Activated naive CD8-positive, alpha-beta T cell (primary cell): ENCODE results near the gene DCUN1D3.
"Not testable (repeated sequence)": the region's sequence is repeated elsewhere in the genome, so short reads cannot be mapped to it uniquely, and the experiment has no call there.

Experiments used
- H3K27ac Mint-ChIP-seq: one replicate; pipeline ENCODE4 v1.8.0; 2021; ENCODE audit warnings: mixed read lengths
- H3K27me3 Mint-ChIP-seq: one replicate; pipeline ENCODE4 v1.8.0; 2021; ENCODE audit warnings: mixed read lengths
- H3K36me3 Mint-ChIP-seq: one replicate; pipeline ENCODE4 v1.8.0; 2021; ENCODE audit warnings: mixed read lengths
- H3K4me1 Mint-ChIP-seq: one replicate; pipeline ENCODE4 v1.8.0; 2021; ENCODE audit warnings: low read depth, mixed read lengths
- H3K4me3 Mint-ChIP-seq: one replicate; pipeline ENCODE4 v1.8.0; 2021; ENCODE audit warnings: mild to moderate bottlenecking, mixed read lengths
- H3K9me3 Mint-ChIP-seq: one replicate; pipeline ENCODE4 v1.8.0; 2021; ENCODE audit warnings: low read depth, mixed read lengths

Gene DCUN1D3

DNA sequence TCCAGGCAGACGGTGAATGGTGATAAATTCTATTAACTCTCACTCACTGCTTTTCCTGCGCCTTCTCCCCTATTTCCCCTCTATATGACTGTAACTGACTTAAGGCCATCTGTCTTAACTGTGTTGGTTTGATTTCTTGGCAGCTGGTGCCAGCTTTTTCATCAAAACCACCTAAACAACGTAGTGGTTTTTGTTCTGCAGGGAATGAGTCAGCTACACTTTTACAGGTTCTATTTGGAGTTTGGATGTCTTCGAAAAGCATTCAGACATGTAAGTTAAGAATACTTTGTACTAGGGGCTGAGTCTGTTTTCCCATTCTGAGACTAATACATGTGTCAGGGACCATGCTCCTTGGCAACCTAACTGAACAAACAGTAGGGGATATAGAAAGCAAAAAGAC is 85.4 kb downstream of the DCUN1D3 start:
- no peaks in the 10 kb centered on the region for H3K36me3 Mint-ChIP-seq
- H3K4me1 Mint-ChIP-seq = no peaks in the 10 kb centered on the region
- no peaks in the 10 kb centered on the region for H3K27me3 Mint-ChIP-seq
- no peaks in the 10 kb centered on the region for H3K9me3 Mint-ChIP-seq
- H3K27ac Mint-ChIP-seq = no peak overlapping the region
- H3K4me3 Mint-ChIP-seq = no peak overlapping the region

DNA sequence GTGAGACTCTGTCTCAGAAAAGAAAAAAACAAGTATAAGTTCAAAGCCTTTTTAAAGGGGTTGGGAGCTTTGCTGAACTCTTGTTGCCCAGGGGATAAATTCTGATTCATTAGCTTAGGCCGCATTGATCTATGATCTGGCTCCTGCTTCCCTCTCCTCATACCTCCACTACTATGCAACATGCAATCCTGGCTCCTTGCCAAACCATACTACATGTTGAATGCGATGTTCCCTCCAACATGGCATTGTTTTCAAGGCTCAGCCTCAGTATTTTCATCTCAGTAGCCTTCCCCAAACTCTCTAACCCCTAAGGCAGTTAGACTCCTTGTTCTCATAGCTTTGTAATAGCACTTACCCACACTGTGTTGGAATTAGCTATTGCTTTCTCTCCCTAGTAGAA is 87.6 kb downstream of the DCUN1D3 start:
- Mint-ChIP-seq H3K4me3 (no peak overlapping the region), H3K27ac (no peak overlapping the region), H3K4me1 (peaks cover 7% of the 10 kb centered on the region)

DNA sequence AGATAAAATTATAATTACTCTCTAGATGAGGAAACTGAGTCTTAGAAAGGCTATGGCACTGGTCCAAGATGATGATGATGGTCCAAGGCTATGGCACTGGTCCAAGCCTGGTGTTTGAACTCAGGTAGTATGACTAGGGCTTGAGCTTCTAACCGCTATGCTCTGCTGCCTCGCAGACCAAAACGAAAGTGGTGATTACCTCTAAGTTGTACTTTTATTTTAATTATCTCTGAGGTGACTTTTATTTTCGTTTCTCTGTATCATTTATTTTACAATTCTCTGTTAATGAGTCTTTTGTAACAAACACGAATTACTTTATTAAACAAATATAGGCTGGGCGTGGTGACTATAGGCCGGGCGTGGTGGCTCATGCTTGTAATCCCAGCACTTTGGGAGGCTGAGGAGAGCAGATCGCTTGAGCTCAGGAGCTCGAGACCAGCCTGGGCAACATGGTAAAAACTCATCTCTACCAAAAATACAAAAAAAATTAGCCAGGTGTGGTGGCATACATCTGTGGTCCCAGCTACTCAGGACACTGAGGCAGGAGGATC is 88.2 kb downstream of the DCUN1D3 start:
- H3K9me3 Mint-ChIP-seq = no peaks in the 10 kb centered on the region
- no peaks in the 10 kb centered on the region for H3K27me3 Mint-ChIP-seq
- no peak overlapping the region for H3K27ac Mint-ChIP-seq
- H3K36me3 Mint-ChIP-seq = no peaks in the 10 kb centered on the region
- no peak overlapping the region for H3K4me3 Mint-ChIP-seq
- peaks cover 11% of the 10 kb centered on the region for H3K4me1 Mint-ChIP-seq

More for the DNA sequence above, 87.6 kb downstream of the DCUN1D3 start:
- Mint-ChIP-seq H3K36me3 (no peaks in the 10 kb centered on the region), H3K9me3 (no peaks in the 10 kb centered on the region), H3K27me3 (no peaks in the 10 kb centered on the region)

DNA sequence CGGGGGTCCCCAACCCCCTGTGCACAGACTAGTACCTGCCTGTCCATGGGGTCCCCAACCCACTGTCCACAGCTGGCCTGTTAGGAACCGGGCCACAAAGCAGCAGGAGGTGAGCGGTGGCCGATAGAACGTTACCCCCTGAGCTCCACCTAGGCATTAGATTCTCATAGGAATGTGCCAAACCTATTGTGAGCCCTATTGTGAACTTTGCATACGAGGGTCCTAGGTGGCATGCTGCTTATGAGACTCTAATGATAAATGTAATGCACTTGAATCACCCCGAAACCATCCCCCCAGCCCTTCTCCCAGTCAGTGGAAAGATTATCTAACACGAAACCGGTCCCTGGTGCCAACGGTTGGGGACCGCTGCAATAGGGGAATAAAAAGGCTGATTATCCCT is 92.3 kb downstream of the DCUN1D3 start:
- Mint-ChIP-seq H3K36me3 (no peaks in the 10 kb centered on the region), H3K9me3 (no peaks in the 10 kb centered on the region), H3K27me3 (no peaks in the 10 kb centered on the region), H3K4me3 (peak overlapping the region; percentile 96), H3K27ac (no peak overlapping the region), H3K4me1 (peaks cover 15% of the 10 kb centered on the region)

DNA sequence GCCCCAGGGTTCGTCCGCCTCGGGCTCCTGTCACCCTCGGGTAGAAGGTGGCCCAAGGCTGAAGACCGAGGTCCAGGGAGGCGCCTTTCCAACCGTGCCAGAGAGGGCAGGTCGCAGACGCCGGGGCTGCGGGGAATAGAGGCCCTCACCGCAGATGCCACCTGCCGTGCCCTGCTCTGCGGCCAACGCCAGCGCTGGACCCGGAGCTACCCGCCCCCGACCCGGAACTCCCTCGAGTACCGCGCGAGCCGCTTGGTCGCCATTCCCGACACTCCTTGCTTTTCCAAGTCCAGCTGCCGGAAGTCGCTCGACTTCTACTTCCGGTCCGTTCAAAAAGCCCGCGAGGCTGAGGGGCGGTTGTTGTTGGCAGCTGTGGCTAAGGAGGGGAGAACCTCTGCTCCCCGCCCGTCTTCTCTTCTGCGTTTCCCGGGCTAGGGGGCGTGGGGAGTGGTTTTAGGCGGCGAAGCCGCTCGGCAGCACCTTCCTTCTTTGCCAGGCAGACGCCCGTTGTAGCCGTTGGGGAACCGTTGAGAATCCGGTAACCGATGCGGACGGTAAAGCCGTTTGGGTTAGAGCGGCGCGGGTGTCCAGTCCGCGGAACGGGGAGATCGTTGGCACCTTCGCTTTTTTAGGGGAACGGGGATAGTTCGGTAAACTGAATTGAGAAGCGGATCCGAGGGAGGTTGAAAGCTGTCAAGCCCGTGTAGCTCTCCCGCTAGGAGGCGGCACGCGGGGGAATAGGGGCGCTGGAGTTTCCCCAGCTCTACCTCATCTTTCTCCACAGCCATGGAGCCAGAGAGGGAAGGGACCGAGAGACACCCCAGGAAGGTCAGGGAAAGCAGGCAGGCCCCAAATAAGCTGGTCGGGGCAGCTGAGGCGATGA is 93.7 kb downstream of the DCUN1D3 start, which contains the start of the genes ERI2 and REXO5:
ERI2 (minus strand) TSS at position 305 of the 883 bp plus-strand sequence; CDS start at position 263, 42 bp downstream.
REXO5 (plus strand) TSS at position 360 of the 883 bp plus-strand sequence; CDS start at position 787, 427 bp downstream.
- no peaks in the 10 kb centered on the region for H3K9me3 Mint-ChIP-seq
- peak within 1 kb of the TSS; percentile 90 for H3K27ac Mint-ChIP-seq
- no peaks in the 10 kb centered on the region for H3K36me3 Mint-ChIP-seq
- peaks cover 15% of the 10 kb centered on the region for H3K4me1 Mint-ChIP-seq
- H3K27me3 Mint-ChIP-seq = no peaks in the 10 kb centered on the region
- H3K4me3 Mint-ChIP-seq = peak within 1 kb of the TSS; percentile 96

DNA sequence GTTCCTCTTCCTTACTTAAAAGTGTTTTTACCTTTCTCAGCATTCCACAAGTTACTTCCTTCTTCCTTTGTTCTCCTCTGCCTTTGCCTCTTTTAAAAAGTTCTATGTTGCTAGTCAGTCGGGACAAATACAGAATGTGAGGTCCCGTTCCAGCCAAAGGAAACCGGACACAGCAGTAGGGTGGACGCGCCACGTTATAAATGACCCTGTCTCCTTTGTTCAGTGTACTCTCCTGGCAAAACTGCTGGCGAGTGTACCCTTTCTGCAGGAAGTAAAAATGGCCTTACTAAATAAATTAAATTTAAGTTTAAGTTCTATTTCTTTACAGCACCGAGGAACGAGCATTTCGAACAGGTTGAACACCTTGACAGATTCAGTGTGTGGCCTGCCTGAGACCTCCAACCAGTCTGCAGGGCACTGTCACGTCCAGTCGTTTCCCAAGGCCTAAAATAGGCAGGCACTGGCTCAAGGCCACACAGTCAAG is 94.4 kb downstream of the DCUN1D3 start:
- peak overlapping the region; percentile 96 for H3K4me3 Mint-ChIP-seq
- peak overlapping the region; percentile 16 for H3K27ac Mint-ChIP-seq
- not testable (repeated sequence) for H3K27me3 Mint-ChIP-seq, H3K36me3 Mint-ChIP-seq, H3K9me3 Mint-ChIP-seq
- H3K4me1 Mint-ChIP-seq = peaks cover 15% of the 10 kb centered on the region
